Activated T-cell treated with anti-CD3 and anti-CD28 coated beads, Interleukin-2, amount 50 U/mL, for 1 hour (primary cell): ENCODE results near the gene BRINP1.
"Not testable (repeated sequence)": the region's sequence is repeated elsewhere in the genome, so short reads cannot be mapped to it uniquely, and the experiment has no call there.

Experiments
- DNase-seq: peaks from one replicate; pipeline ENCODE4 v3.0.0-alpha.2; 2020

The BRINP1 gene

GRCh38 chr9:119184265-119184936 is 184.8 kb downstream of the BRINP1 start:
- DNase-seq, result no peak

GRCh38 chr9:119181561-119181960 is 187.7 kb downstream of the BRINP1 start:
- no peak for DNase-seq

DNA sequence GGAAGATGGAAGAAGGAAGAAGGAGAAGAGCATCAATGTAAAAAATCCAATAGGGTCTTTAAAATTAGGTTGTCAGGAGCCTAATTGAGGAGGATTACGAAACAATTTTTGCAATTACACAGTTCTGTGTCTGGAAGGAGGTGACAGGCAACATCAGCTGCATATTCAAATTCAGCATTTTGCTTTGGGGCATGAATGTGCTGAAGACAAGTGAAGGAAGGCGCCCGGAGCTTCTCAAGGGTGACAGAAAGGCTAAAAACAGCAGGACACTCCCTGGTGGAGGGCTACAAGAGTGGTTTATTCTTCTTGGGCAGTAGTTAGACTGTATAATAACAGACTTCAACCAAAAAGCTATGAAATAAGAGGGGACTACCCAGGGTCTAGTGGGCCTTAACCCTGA is 188.3 kb downstream of the BRINP1 start:
- no peak for DNase-seq

DNA sequence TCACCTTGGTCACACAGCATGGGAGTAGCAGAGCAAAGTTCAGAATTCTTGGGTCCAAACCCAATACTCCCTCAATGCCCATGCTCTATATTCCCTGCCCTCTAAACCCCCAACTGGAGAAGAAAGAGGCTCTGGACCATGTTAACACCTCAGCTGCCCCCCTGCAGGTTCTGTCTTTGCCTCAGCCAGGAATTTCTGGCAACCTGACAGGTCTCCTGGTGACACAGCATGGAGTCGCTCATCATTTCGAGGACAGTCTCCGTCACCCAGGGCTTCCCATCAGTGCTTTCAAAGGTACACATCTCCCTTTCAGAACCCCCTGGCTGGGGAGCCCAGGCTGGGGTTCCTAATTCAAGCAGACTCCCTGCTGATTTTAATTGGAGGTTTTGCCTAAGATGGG is 189.5 kb downstream of the BRINP1 start:
- DNase-seq, result no peak

GRCh38 chr9:119177196-119177595 is 192.0 kb downstream of the BRINP1 start:
- no peak for DNase-seq

GRCh38 chr9:119175581-119175980 is 193.7 kb downstream of the BRINP1 start:
- no peak for DNase-seq

- DNase-seq, result not testable (repeated sequence)
Observed at GRCh38 chr9:119169222-119169621, 200.0 kb downstream of the BRINP1 start.

- no peak for DNase-seq
Observed at GRCh38 chr9:119167876-119168275, 201.4 kb downstream of the BRINP1 start.

GRCh38 chr9:119167267-119167666 is 202.0 kb downstream of the BRINP1 start:
- no peak for DNase-seq

DNA sequence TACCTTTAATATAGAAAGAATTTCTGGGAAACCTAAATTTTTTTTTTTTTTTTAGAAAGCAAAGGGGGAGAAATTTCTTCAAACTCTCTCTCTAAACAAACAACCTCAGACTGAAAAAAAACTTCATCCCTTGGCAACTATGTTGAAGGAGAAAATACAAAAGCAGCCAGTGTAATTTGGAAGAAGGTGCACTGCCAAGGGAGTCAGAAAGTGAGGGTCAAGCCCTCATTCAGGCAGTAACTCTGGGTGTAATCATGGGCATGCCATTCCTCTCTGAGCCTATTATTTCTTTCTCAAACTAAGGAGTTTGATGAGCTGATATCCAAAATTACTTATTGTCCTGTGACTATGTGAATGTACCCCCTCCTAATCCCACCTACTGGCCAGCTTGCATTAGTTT is 203.1 kb downstream of the BRINP1 start:
- DNase-seq, result no peak

GRCh38 chr9:119165131-119165530 is 204.1 kb downstream of the BRINP1 start:
- DNase-seq, result no peak

- no peak for DNase-seq
Observed at GRCh38 chr9:119164716-119165115, 204.5 kb downstream of the BRINP1 start.

DNA sequence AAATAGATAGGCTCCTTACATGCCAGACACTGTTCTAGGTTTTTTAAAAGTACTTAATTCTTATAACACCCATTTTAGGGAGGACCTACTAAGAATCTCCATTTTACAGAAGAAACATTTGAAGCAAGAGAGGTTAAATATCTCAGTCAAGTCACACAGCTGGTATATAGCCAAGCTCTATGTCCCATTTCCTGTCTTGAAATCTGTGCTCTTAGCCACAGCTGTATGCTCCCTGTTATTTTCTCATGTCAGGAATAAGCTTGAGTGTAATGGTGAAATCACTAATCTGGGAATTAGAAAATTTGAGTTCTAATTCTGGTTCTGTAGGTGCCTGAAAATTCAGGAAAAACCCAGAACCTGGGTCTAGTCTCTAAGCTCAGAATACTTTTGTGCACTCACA is 208.7 kb downstream of the BRINP1 start:
- DNase-seq, result no peak

- DNase-seq, result no peak
Observed at GRCh38 chr9:119159386-119159785, 209.8 kb downstream of the BRINP1 start.

DNA sequence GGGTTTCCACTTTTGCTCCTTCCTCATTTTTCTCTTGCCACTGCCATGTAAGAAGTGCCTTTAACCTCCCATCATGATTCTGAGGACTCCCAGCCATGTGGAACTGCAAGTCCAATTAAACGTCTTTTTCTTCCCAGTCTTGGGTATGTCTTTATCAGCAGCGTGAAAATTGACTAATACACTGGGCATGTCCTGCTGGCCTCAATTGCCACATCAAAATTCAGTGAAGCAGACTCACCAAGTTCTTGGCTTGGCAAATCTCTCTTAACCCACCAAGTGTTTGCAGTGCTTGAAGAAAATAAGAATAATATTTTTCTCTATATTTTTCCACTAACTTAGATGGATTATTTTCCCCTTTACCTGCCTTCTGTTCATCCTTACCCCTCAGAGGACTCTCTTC is 212.0 kb downstream of the BRINP1 start:
- DNase-seq, result no peak

DNA sequence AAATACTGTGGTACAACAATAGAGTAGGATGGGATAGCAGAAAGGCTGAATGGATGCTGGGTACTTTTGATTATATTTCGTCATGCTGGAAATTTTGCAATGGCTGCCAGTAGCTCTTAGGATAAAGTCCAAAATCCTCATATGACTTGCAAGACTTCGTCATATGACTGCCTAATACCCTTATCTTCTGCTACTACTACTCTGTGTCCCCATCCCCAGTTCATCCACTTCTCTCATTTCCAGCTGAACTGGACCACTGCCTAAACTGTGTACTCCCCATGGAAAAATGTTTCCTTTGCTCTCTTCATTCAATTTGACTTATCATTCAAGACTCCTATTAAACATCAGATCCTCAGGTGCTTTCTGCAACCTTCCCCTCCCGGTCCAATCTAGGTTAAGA is 212.9 kb downstream of the BRINP1 start:
- DNase-seq, result no peak

- no peak for DNase-seq
Observed at GRCh38 chr9:119154527-119154926, 214.7 kb downstream of the BRINP1 start.

DNA sequence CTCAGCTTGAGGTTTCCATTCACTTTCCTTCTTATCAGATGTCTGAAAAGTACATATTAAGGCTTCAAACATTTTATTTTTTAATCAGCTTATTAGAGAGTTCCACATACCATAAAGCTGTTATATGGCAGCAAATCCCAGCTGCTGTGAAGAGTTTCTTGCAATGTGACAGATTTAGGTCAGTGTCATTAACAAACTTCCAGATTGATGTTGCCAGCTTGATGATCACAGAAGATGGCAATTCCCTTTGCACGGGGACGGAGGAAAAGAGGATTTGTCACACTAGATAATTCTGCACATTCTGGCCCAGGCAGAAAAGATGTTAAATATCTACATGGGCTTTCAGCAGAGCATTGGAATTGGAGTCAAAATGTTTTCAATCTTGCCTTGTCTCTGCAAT is 215.8 kb downstream of the BRINP1 start:
- no peak for DNase-seq

DNA sequence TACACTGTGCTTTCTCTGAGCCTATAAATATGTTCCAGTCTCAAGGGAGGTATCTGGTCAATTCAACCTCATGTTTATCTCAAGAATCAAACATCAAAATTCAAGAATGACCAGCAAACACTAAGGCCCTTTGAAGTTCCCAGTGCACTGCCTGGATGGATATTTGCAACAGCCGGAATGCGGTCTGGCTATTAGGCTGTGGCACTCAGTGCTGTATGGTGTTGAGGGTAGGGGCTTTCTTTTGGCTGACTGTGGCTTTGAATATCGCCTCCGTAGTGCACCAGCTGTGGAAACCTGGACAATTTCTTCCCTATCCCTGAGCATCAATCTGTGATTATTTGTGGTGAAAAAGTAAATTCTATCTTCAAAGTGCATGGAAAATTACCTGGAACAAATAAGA is 220.4 kb downstream of the BRINP1 start:
- no peak for DNase-seq

GRCh38 chr9:119137479-119137878 is 231.8 kb downstream of the BRINP1 start:
- DNase-seq, result no peak

- DNase-seq, result no peak
Observed at GRCh38 chr9:119126040-119126439, 243.2 kb downstream of the BRINP1 start.

GRCh38 chr9:119121899-119122298 is 247.3 kb downstream of the BRINP1 start:
- no peak for DNase-seq

GRCh38 chr9:119117409-119117808 is 251.8 kb downstream of the BRINP1 start:
- DNase-seq, result no peak
